GM23338 (cell line): ENCODE data around the gene AFF3. TPM values are rescaled to one million over a fixed set of nuclear protein-coding genes. Genes with fewer than 3 reads are reported as not detected.

ENCODE experiments used
- ATAC-seq: fragments of 200-7000 bp; cut with Tn5 transposase; 3 replicates; pipeline ENCODE4 v1.9.1; 2020
- DNase-seq: peaks from one replicate; pipeline ENCODE4 v3.0.0-alpha.2; 2015; ENCODE audit warnings: low spot score
- H2AFZ ChIP-seq: fragments of 200-600 bp; sonication (generic); 2 replicates; pipeline ENCODE4 v1.8.0; 2016; ENCODE audit warnings: antibody characterized with exemption, mild to moderate bottlenecking, moderate library complexity
- H3F3A ChIP-seq: fragments of 200-600 bp; sonication (generic); replicated peaks from 2 replicates; pipeline ENCODE4 v1.8.0; 2017; ENCODE audit warnings: antibody characterized with exemption, mixed run types, low read depth
- H3K27ac ChIP-seq: fragments of 200-600 bp; sonication (generic); 2 replicates; pipeline ENCODE4 v1.6.1; 2016; ENCODE audit warnings: low read depth
- H3K27me3 ChIP-seq: fragments of 200-600 bp; sonication (generic); 2 replicates; pipeline ENCODE4 v1.8.0; 2016; ENCODE audit warnings: mild to moderate bottlenecking, mixed run types, moderate library complexity; ENCODE audit not compliant: insufficient read depth
- H3K36me3 ChIP-seq: fragments of 200-600 bp; sonication (generic); 2 replicates; pipeline ENCODE4 v1.8.0; 2016; ENCODE audit warnings: mild to moderate bottlenecking; ENCODE audit not compliant: insufficient read depth
- H3K4me1 ChIP-seq: fragments of 200-600 bp; sonication (generic); 2 replicates; pipeline ENCODE4 v1.8.0; 2016; ENCODE audit warnings: mild to moderate bottlenecking, moderate library complexity; ENCODE audit not compliant: insufficient read depth
- H3K4me2 ChIP-seq: fragments of 200-600 bp; sonication (generic); 2 replicates; pipeline ENCODE4 v1.7.1; 2017; ENCODE audit warnings: mixed run types
- H3K4me3 ChIP-seq: fragments of 200-600 bp; sonication (generic); 2 replicates; pipeline ENCODE4 v1.6.1; 2016; ENCODE audit warnings: mixed run types
- H3K79me2 ChIP-seq: fragments of 200-600 bp; sonication (generic); replicated peaks from 2 replicates; pipeline ENCODE4 v1.8.0; 2017; ENCODE audit warnings: mild to moderate bottlenecking; ENCODE audit not compliant: insufficient read depth
- H3K9me2 ChIP-seq: fragments of 200-600 bp; sonication (generic); 2 replicates; pipeline ENCODE4 v1.8.0; 2017; ENCODE audit not compliant: insufficient read depth
- H4K20me1 ChIP-seq: fragments of 200-600 bp; sonication (generic); replicated peaks from 2 replicates; pipeline ENCODE4 v1.8.0; 2017; ENCODE audit warnings: mild to moderate bottlenecking; ENCODE audit not compliant: insufficient read depth
- H3K27ac Mint-ChIP-seq: 2 replicates; pipeline ENCODE4 v1.8.0; 2020; ENCODE audit warnings: inconsistent platforms, mild to moderate bottlenecking, moderate library complexity, mixed read lengths
- H3K27me3 Mint-ChIP-seq: 3 replicates; pipeline ENCODE4 v1.8.0; 2022; ENCODE audit warnings: low read depth, mild to moderate bottlenecking, moderate library complexity, mixed read lengths, inconsistent platforms; ENCODE audit not compliant: insufficient read depth, poor library complexity
- H3K36me3 Mint-ChIP-seq: 3 replicates; pipeline ENCODE4 v1.8.0; 2021; ENCODE audit warnings: low read depth, mild to moderate bottlenecking, inconsistent platforms, moderate library complexity, mixed read lengths
- H3K4me1 Mint-ChIP-seq: 3 replicates; pipeline ENCODE4 v1.8.0; 2020; ENCODE audit warnings: mild to moderate bottlenecking, inconsistent platforms, mixed read lengths
- H3K4me3 Mint-ChIP-seq: 3 replicates; pipeline ENCODE4 v1.8.0; 2021; ENCODE audit warnings: moderate library complexity, mild to moderate bottlenecking, inconsistent platforms, mixed read lengths
- H3K9me3 Mint-ChIP-seq: 3 replicates; pipeline ENCODE4 v1.8.0; 2020; ENCODE audit warnings: moderate library complexity, mild to moderate bottlenecking, inconsistent platforms, mixed read lengths
- CREB1 ChIP-seq: fragments of 250-450 bp; sonication (Bioruptor Pico); IDR thresholded peaks from 2 replicates; pipeline ENCODE4 v1.5.0; 2020; ENCODE audit warnings: low read depth, mild to moderate bottlenecking, moderate library complexity
- CTCF ChIP-seq, 2 experiments: fragments of 200-600 bp in 1 of 2; sonication (generic) in 1 of 2; conservative IDR thresholded peaks; 2 replicates each; pipeline versions ENCODE4 v1.5.1 to v1.6.1; 2016 to 2017; ENCODE audit warnings: antibody characterized with exemption in 2 of 2, low read depth in 2 of 2, mild to moderate bottlenecking in 2 of 2, moderate library complexity in 1 of 2
- ETS1 ChIP-seq: IDR thresholded peaks from 2 replicates; pipeline ENCODE4 v1.6.1; 2016; ENCODE audit warnings: antibody characterized with exemption
- EZH2 ChIP-seq: fragments of 200-600 bp; sonication (generic); IDR thresholded peaks from one replicate; pipeline ENCODE4 v1.8.0; 2017; ENCODE audit warnings: antibody characterized with exemption, mild to moderate bottlenecking, low read depth; ENCODE audit not compliant: unreplicated experiment
- EZH2phosphoT487 ChIP-seq: fragments of 200-600 bp; sonication (generic); IDR thresholded peaks from one replicate; pipeline ENCODE4 v1.8.1; 2018; ENCODE audit warnings: antibody characterized with exemption; ENCODE audit not compliant: unreplicated experiment
- JUNB ChIP-seq: IDR thresholded peaks from one replicate; pipeline ENCODE4 v1.6.1; 2016; ENCODE audit warnings: antibody characterized with exemption; ENCODE audit not compliant: unreplicated experiment
- NANOG ChIP-seq: IDR thresholded peaks from 2 replicates; pipeline ENCODE4 v1.6.1; 2016; ENCODE audit warnings: antibody characterized with exemption, borderline replicate concordance
- POLR2AphosphoS5 ChIP-seq: IDR thresholded peaks from 2 replicates; pipeline ENCODE4 v1.6.1; 2016; ENCODE audit warnings: antibody characterized with exemption, low read depth
- REST ChIP-seq: IDR thresholded peaks from one replicate; pipeline ENCODE4 v1.6.1; 2018; ENCODE audit warnings: antibody characterized with exemption; ENCODE audit not compliant: unreplicated experiment
- STAT1 ChIP-seq: IDR thresholded peaks from one replicate; pipeline ENCODE4 v1.6.1; 2016; ENCODE audit warnings: antibody characterized with exemption; ENCODE audit not compliant: unreplicated experiment
- ZNF114 ChIP-seq: fragments of 250-450 bp; sonication (Bioruptor Pico); IDR thresholded peaks from 2 replicates; pipeline ENCODE4 v1.5.0; 2020; ENCODE audit warnings: mild to moderate bottlenecking, moderate library complexity
- ZNF331 ChIP-seq: fragments of 250-450 bp; sonication (Bioruptor Pico); IDR thresholded peaks from 2 replicates; pipeline ENCODE4 v1.5.0; 2020; ENCODE audit warnings: low read depth, mild to moderate bottlenecking, moderate library complexity
- ZNF462 ChIP-seq: fragments of 250-450 bp; sonication (Bioruptor Pico); IDR thresholded peaks from 2 replicates; pipeline ENCODE4 v1.5.0; 2020; ENCODE audit warnings: mild to moderate bottlenecking, moderate library complexity
- polyA plus RNA-seq: library from polyadenylated mRNA; unstranded; fragments of >200 nt; fragmentation: Nextera tagmentation; extraction: Ambion mirVana; gene quantifications from 2 replicates; pipeline ENCODE4 v1.2.1, GENCODE V29; 2016
- total RNA-seq: library from RNA; depleted of rRNA; stranded (reverse); fragments of >200 nt; shearing (Covaris generic); gene quantifications from 2 replicates; pipeline ENCODE4 v1.2.3, GENCODE V29; 2014

Gene AFF3
- total and polyA plus RNA-seq, 2 experiments from 2014 or later, result 0.73 to 1.4 TPM

- Histone ChIP-seq H3K27me3 (no peaks in the 10 kb centered on the region), H3K4me3 (no peak overlapping the region), H3K27ac (no peak overlapping the region), H3K79me2 (no peaks in the 10 kb centered on the region), H3F3A (no peaks in the 10 kb centered on the region), H3K36me3 (no peaks in the 10 kb centered on the region), H3K9me2 (no peaks in the 10 kb centered on the region), H3K4me2 (no peak overlapping the region), H4K20me1 (no peaks in the 10 kb centered on the region), H2AFZ (no peak overlapping the region), H3K4me1 (no peaks in the 10 kb centered on the region)
- ATAC-seq (no peak), DNase-seq (no peak)
- Mint-ChIP-seq H3K4me1 (peaks cover 7% of the 10 kb centered on the region; the same call in 2 of the 3 replicates), H3K4me3 (no peak overlapping the region), H3K27me3 (peaks cover 5% of the 10 kb centered on the region), H3K9me3 (peaks cover 3% of the 10 kb centered on the region; the same call in 1 of the 3 replicates), H3K36me3 (no peaks in the 10 kb centered on the region; the same call in 2 of the 3 replicates), H3K27ac (no peak overlapping the region)
- TF ChIP-seq CREB1 (CRISPR knock-in tag) (no peak), ZNF462 (CRISPR knock-in tag) (no peak), EZH2 (no peak), ZNF114 (CRISPR knock-in tag) (no peak), NANOG (no peak), EZH2phosphoT487 (no peak), CTCF (conservative IDR thresholded peaks at IDR 0.05; ENCODE audit: low read depth in 2 of 2) (no peak), ZNF331 (no peak), POLR2AphosphoS5 (no peak), JUNB (no peak), STAT1 (no peak), REST (no peak), ETS1 (no peak)
Observed at GRCh38 chr2:99634234-99634633, 508.2 kb downstream of the AFF3 start.
